A549 (cell line): ENCODE results near the gene DRC3. TPM values are rescaled to one million over a fixed set of nuclear protein-coding genes. Genes with fewer than 3 reads are reported as not detected.

Experiments used
- ATAC-seq, 2 experiments: fragments of 200-7000 bp in 1 of 2; fragments of >200 bp in 1 of 2; cut with Nextera tagmentation in 1 of 2; cut with Tn5 transposase in 1 of 2; 3 replicates each; pipeline versions ENCODE4 v1.8.0 to v1.9.1; 2018 to 2020; ENCODE audit warnings: mild to moderate bottlenecking in 1 of 2, moderate library complexity in 1 of 2
- CTCF ChIA-PET: fragments of 300-600 bp; sonication (Branson Sonifier 250); formaldehyde crosslinking; extraction: SDS; loops from one replicate; lab custom pipeline; 2021; ENCODE audit warnings: antibody characterized with exemption, inconsistent platforms; lab: Yijun Ruan, JAX
- POLR2A ChIA-PET: fragments of 350-600 bp; formaldehyde crosslinking; extraction: SDS; loops from one replicate; lab custom pipeline; 2021; ENCODE audit warnings: antibody characterized with exemption, inconsistent platforms; lab: Yijun Ruan, JAX
- DNase-seq, 2 experiments: peaks; one replicate each; pipeline versions ENCODE4 v3.0.0 to v3.0.0-alpha.2; 2011 to 2016; ENCODE audit warnings: low read depth in 1 of 2, low spot score in 1 of 2
- FAIRE-seq: peaks from 2 replicates; lab custom pipeline; 2011; peaks lifted over from hg19 to GRCh38; lab: Jason Lieb, UNC
- H3K27ac ChIP-seq, 2 experiments: fragments of >200 bp; sonication (Bioruptor Twin); formaldehyde crosslinking; 3 replicates each; pipeline ENCODE4 v1.5.1; 2016 to 2017
- H3K4me1 ChIP-seq: fragments of >200 bp; sonication (Bioruptor Twin); formaldehyde crosslinking; 3 replicates; pipeline ENCODE4 v1.6.1; 2016
- H3K4me2 ChIP-seq: fragments of >200 bp; sonication (Bioruptor Twin); formaldehyde crosslinking; 3 replicates; pipeline ENCODE4 v1.6.1; 2016
- H3K4me3 ChIP-seq: fragments of >200 bp; sonication (Bioruptor Twin); formaldehyde crosslinking; 3 replicates; pipeline ENCODE4 v1.5.1; 2016
- H3K9me3 ChIP-seq: fragments of >200 bp; sonication (Bioruptor Twin); formaldehyde crosslinking; 3 replicates; pipeline ENCODE4 v1.6.1; 2016
- EHF ChIP-seq: fragments of 250-450 bp; sonication (Bioruptor Pico); IDR thresholded peaks from 2 replicates; pipeline ENCODE4 v1.5.0; 2020; ENCODE audit warnings: mild to moderate bottlenecking
- EP300 ChIP-seq, 2 experiments: fragments of >200 bp; sonication (Bioruptor Twin); formaldehyde crosslinking; IDR thresholded peaks; 2 replicates in 1 of 2; 3 replicates in 1 of 2; pipeline ENCODE4 v1.6.1; 2016 to 2017
- ESRRA ChIP-seq: fragments of 150-350 bp; IDR thresholded peaks from 2 replicates; pipeline ENCODE4 v1.6.1; 2014; ENCODE audit warnings: mild to moderate bottlenecking, low read length, borderline replicate concordance
- FOSB ChIP-seq: fragments of 250-450 bp; sonication (Bioruptor Pico); IDR thresholded peaks from 2 replicates; pipeline ENCODE4 v1.5.0; 2020; ENCODE audit warnings: mild to moderate bottlenecking, moderate library complexity
- FOSL2 ChIP-seq, 2 experiments: fragments of 450-650 bp in 1 of 2; fragments of >200 bp in 1 of 2; sonication (Bioruptor Twin) in 1 of 2; formaldehyde crosslinking; IDR thresholded peaks; 2 replicates each; pipeline versions ENCODE4 v1.5.0 to v1.6.1; 2016 to 2020; ENCODE audit warnings: mild to moderate bottlenecking in 1 of 2, moderate library complexity in 1 of 2
- FOXS1 ChIP-seq: fragments of 250-450 bp; sonication (Bioruptor Pico); IDR thresholded peaks from 2 replicates; pipeline ENCODE4 v1.5.0; 2020; ENCODE audit warnings: mild to moderate bottlenecking, moderate library complexity
- GATA3 ChIP-seq: IDR thresholded peaks from 2 replicates; pipeline ENCODE4 v1.6.1; 2012; ENCODE audit warnings: borderline replicate concordance
- HDAC2 ChIP-seq: fragments of 200-600 bp; sonication (generic); IDR thresholded peaks from 2 replicates; pipeline ENCODE4 v1.6.1; 2016
- HOXA7 ChIP-seq: fragments of 250-450 bp; sonication (Bioruptor Pico); IDR thresholded peaks from 2 replicates; pipeline ENCODE4 v1.5.0; 2020; ENCODE audit warnings: mild to moderate bottlenecking, moderate library complexity
- HOXB13 ChIP-seq: fragments of 250-450 bp; sonication (Bioruptor Pico); IDR thresholded peaks from 2 replicates; pipeline ENCODE4 v1.5.0; 2020; ENCODE audit warnings: low read depth, mild to moderate bottlenecking, moderate library complexity
- HOXB5 ChIP-seq: fragments of 250-450 bp; sonication (Bioruptor Pico); IDR thresholded peaks from 2 replicates; pipeline ENCODE4 v1.5.0; 2020; ENCODE audit warnings: mild to moderate bottlenecking, moderate library complexity
- JUN ChIP-seq, 2 experiments: fragments of >200 bp; sonication (Bioruptor Twin); formaldehyde crosslinking; IDR thresholded peaks; 2 replicates in 1 of 2; 3 replicates in 1 of 2; pipeline ENCODE4 v1.6.1; 2016 to 2017
- JUNB ChIP-seq: fragments of >200 bp; sonication (Bioruptor Twin); formaldehyde crosslinking; IDR thresholded peaks from 2 replicates; pipeline ENCODE4 v1.6.1; 2016
- KDM1A ChIP-seq: fragments of 200-600 bp; sonication (generic); IDR thresholded peaks from 2 replicates; pipeline ENCODE4 v1.6.1; 2016; ENCODE audit warnings: low read depth, mild to moderate bottlenecking
- MYC ChIP-seq: IDR thresholded peaks from 2 replicates; pipeline ENCODE4 v1.6.1; 2012; ENCODE audit warnings: mild to moderate bottlenecking, inconsistent platforms, low read length, improper control_type of control experiment, borderline replicate concordance
- NFE2L2 ChIP-seq: fragments of 150-350 bp; conservative IDR thresholded peaks from 2 replicates; pipeline ENCODE4 v1.6.1; 2014; ENCODE audit warnings: low read length
- NR3C1 ChIP-seq: fragments of >200 bp; sonication (Bioruptor Twin); formaldehyde crosslinking; IDR thresholded peaks from 3 replicates; pipeline ENCODE4 v1.6.1; 2017
- POLR2AphosphoS2 ChIP-seq: conservative IDR thresholded peaks from 2 replicates; pipeline ENCODE4 v1.6.1; 2012; ENCODE audit warnings: low read length, improper control_type of control experiment, inconsistent platforms
- RAD21 ChIP-seq, 2 experiments: fragments of >200 bp in 1 of 2; sonication (Bioruptor Twin) in 1 of 2; formaldehyde crosslinking in 1 of 2; IDR thresholded peaks in 1 of 2; conservative IDR thresholded peaks in 1 of 2; 2 replicates in 1 of 2; 3 replicates in 1 of 2; pipeline ENCODE4 v1.6.1; 2012 to 2018; ENCODE audit warnings: inconsistent platforms in 1 of 2
- RFX5 ChIP-seq: fragments of 450-650 bp; IDR thresholded peaks from 2 replicates; pipeline ENCODE4 v1.7.1; 2014; ENCODE audit warnings: antibody characterized with exemption, mild to moderate bottlenecking, moderate library complexity
- SREBF2 ChIP-seq: fragments of 450-650 bp; IDR thresholded peaks from 2 replicates; pipeline ENCODE4 v1.6.1; 2014; ENCODE audit warnings: mild to moderate bottlenecking, moderate library complexity
- ZFP36 ChIP-seq: fragments of 450-650 bp; IDR thresholded peaks from 2 replicates; pipeline ENCODE4 v1.6.1; 2014; ENCODE audit warnings: borderline replicate concordance; ENCODE audit not compliant: partially characterized antibody
- ZNF302 ChIP-seq: fragments of 250-450 bp; sonication (Bioruptor Pico); IDR thresholded peaks from 2 replicates; pipeline ENCODE4 v1.9.0; 2021; ENCODE audit warnings: inconsistent platforms, mild to moderate bottlenecking, moderate library complexity
- ZSCAN20 ChIP-seq: fragments of 250-450 bp; sonication (Bioruptor Pico); IDR thresholded peaks from 2 replicates; pipeline ENCODE4 v1.8.0; 2022; ENCODE audit warnings: mild to moderate bottlenecking, moderate library complexity
- WGBS: methylation state at CpG from one replicate; pipeline ENCODE4 v1.1.6; 2017; ENCODE audit errors: missing lambda C conversion rate; 5-methylcytosine and 5-hydroxymethylcytosine counted together
- polyA plus RNA-seq, 4 experiments: library from polyadenylated mRNA; depleted of rRNA in 3 of 4; stranded (reverse); fragments of >200 nt; fragmentation: RNase III in 1 of 4; extraction: RNeasy Plus Mini Kit Qiagen cat#74134 plus additional on column Dnase treatment in 1 of 4; gene quantifications; 2 replicates in 3 of 4; 3 replicates in 1 of 4; pipeline ENCODE4 v1.2.3, GENCODE V29; 2011 to 2017
- TF ChIP-seq, protein P1 (sequence below): fragments of 250-450 bp; sonication (Bioruptor Pico); IDR thresholded peaks from 2 replicates; pipeline ENCODE4 v1.5.0; 2020; ENCODE audit warnings: low read depth, mild to moderate bottlenecking, moderate library complexity
- TF ChIP-seq, protein P2 (sequence below): IDR thresholded peaks from 2 replicates; pipeline ENCODE4 v1.6.1; 2012
- TF ChIP-seq, protein P3 (sequence below): IDR thresholded peaks from 2 replicates; pipeline ENCODE4 v1.6.1; 2012; ENCODE audit warnings: low read depth, borderline replicate concordance
- TF ChIP-seq, protein P4 (sequence below): IDR thresholded peaks from 2 replicates; pipeline ENCODE4 v1.6.1; 2012
- TF ChIP-seq, protein P5 (sequence below): fragments of >200 bp; sonication (Bioruptor Twin); formaldehyde crosslinking; IDR thresholded peaks from 3 replicates; pipeline ENCODE4 v1.6.1; 2016
- TF ChIP-seq, protein P6 (sequence below): fragments of 150-350 bp; IDR thresholded peaks from 2 replicates; pipeline ENCODE4 v1.6.1; 2014; ENCODE audit warnings: low read depth, mild to moderate bottlenecking, low read length

DRC3 gene
- polyA plus RNA-seq, 2 of the 4 experiments (the other 2 are of a cell fraction), result 2.9 to 3.1 TPM

DNA sequence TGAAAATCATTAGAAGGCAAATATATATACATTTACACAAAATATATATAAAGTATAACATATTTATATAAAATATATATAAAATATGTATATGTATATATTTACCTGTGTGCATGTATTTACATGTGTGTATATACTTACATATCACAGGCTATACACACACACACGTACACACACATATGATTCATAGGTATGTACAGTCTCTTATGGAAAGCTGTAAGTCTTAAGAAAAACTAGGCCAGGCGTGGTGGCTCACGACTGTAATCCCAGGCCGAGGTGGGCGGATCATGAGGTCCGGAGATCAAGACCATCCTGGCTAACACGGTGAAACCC lies 15.1 kb upstream of the DRC3 start:
- Histone ChIP-seq H3K4me1 (peaks cover 39% of the 10 kb centered on the region), H3K27ac (peak overlapping the region; percentile 74 to 83), H3K9me3 (no peaks in the 10 kb centered on the region), H3K4me3 (0 out of 3 replicates have a peak overlapping the region, but pooled peaks have one; percentile 2), H3K4me2 (peak overlapping the region; percentile 81)
- FAIRE-seq (no peak), ATAC-seq (no peak), DNase-seq (peak in 1 of 2 experiments; percentile 43)
- no peak for TF ChIP-seq ESRRA
- TF ChIP-seq, protein P1, sequence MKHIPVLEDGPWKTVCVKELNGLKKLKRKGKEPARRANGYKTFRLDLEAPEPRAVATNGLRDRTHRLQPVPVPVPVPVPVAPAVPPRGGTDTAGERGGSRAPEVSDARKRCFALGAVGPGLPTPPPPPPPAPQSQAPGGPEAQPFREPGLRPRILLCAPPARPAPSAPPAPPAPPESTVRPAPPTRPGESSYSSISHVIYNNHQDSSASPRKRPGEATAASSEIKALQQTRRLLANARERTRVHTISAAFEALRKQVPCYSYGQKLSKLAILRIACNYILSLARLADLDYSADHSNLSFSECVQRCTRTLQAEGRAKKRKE, result no peak
- no peak for TF ChIP-seq POLR2AphosphoS2
- TF ChIP-seq, protein P2, sequence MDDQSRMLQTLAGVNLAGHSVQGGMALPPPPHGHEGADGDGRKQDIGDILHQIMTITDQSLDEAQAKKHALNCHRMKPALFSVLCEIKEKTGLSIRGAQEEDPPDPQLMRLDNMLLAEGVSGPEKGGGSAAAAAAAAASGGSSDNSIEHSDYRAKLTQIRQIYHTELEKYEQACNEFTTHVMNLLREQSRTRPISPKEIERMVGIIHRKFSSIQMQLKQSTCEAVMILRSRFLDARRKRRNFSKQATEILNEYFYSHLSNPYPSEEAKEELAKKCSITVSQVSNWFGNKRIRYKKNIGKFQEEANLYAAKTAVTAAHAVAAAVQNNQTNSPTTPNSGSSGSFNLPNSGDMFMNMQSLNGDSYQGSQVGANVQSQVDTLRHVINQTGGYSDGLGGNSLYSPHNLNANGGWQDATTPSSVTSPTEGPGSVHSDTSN, result no peak
- TF ChIP-seq MYC, result no peak
- no peak for TF ChIP-seq HOXB5 (CRISPR knock-in tag)
- no peak for TF ChIP-seq NFE2L2
- TF ChIP-seq GATA3, result no peak
- TF ChIP-seq RAD21 (conservative IDR thresholded peaks at IDR 0.05 in 1 of 2, IDR thresholded peaks at IDR 0.05 in 1 of 2), result no peak
- ChIA-PET CTCF (interaction anchor here (0.7 to 6.2 kb wide), 16 partner anchors 9 to 222 kb away, joined by 3 to 51 read pairs (median 4); partner anchors contain the start of genes DRC3, SREBF1 and TOM1L2), POLR2A (interaction anchor here (1.2 to 1.6 kb wide), 3 partner anchors 10 to 121 kb away, joined by 3 to 9 read pairs (median 4); partner anchors contain the start of gene SREBF1)
- WGBS, result 56% methylated on average over 7 of the region's 7 CpGs

DNA sequence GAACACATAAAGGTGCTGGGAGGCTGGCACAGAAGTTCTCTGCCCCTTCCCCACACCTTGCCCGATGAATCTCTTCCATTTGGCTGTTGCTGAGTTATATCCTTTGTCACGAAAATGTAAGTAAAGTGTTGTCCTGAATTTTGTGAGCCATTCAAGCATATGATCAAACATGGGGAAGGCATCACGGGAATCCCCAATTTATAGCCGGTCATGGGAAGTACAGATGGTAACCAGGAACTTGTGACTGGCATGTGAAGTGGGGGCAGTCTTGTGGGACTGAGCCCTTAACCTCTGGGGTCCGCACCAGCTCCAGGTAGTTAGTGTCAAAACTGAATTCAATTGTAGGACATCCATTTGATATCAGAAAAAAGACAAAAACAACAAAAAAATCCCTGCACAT lies 13.7 kb upstream of the DRC3 start:
- ATAC-seq (peak in 1 of 2 experiments; percentile 4; a peak in 2 of 6 replicates), DNase-seq (peak in 1 of 2 experiments; percentile 16), FAIRE-seq (no peak)
- Histone ChIP-seq H3K4me3 (peak overlapping the region; percentile 20; the same call in 1 of the 3 replicates), H3K27ac (peak overlapping the region; percentile 74 to 83), H3K4me2 (peak overlapping the region; percentile 81), H3K9me3 (no peaks in the 10 kb centered on the region), H3K4me1 (peaks cover 39% of the 10 kb centered on the region)
- 60% methylated on average over 5 of the region's 5 CpGs for WGBS
- ChIA-PET POLR2A (interaction anchor here (1.2 to 2.9 kb wide), 4 partner anchors 13 to 118 kb away, joined by 3 to 20 read pairs (median 4); partner anchors contain the start of genes DRC3 and TOM1L2), CTCF (interaction anchor here (0.8 to 6.2 kb wide), 9 partner anchors 10 to 146 kb away, joined by 3 to 51 read pairs (median 5); partner anchors contain the start of genes DRC3 and TOM1L2)
- TF ChIP-seq EHF (CRISPR knock-in tag) (0 out of 2 replicates have a peak, but pooled peaks have one; percentile 43), HOXB13 (CRISPR knock-in tag) (peak; percentile 32; the same call in 1 of the 2 replicates), ZNF302 (CRISPR knock-in tag) (0 out of 2 replicates have a peak, but pooled peaks have one; percentile 47), EP300 (IDR thresholded peaks at IDR 0.05) (no peak), FOSB (CRISPR knock-in tag) (peak; percentile 41; the same call in 1 of the 2 replicates), HOXA7 (0 out of 2 replicates have a peak, but pooled peaks have one; percentile 67), FOXS1 (CRISPR knock-in tag) (peak; percentile 49; the same call in 1 of the 2 replicates), ZSCAN20 (CRISPR knock-in tag) (no peak), NFE2L2 (no peak), MYC (no peak), HDAC2 (no peak), JUNB (no peak), KDM1A (no peak), FOSL2 (IDR thresholded peaks at IDR 0.05) (no peak), FOSL2 (CRISPR knock-in tag; IDR thresholded peaks at IDR 0.05) (no peak), SREBF2 (no peak), ZFP36 (no peak), RFX5 (no peak), JUN (IDR thresholded peaks at IDR 0.05) (no peak), NR3C1 (no peak), GATA3 (no peak), HOXB5 (CRISPR knock-in tag) (0 out of 2 replicates have a peak, but pooled peaks have one; percentile 48)
- TF ChIP-seq, protein P3, sequence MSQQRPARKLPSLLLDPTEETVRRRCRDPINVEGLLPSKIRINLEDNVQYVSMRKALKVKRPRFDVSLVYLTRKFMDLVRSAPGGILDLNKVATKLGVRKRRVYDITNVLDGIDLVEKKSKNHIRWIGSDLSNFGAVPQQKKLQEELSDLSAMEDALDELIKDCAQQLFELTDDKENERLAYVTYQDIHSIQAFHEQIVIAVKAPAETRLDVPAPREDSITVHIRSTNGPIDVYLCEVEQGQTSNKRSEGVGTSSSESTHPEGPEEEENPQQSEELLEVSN, result no peak
- TF ChIP-seq, protein P1, result 0 out of 2 replicates have a peak, but pooled peaks have one; percentile 30
- TF ChIP-seq, protein P4, sequence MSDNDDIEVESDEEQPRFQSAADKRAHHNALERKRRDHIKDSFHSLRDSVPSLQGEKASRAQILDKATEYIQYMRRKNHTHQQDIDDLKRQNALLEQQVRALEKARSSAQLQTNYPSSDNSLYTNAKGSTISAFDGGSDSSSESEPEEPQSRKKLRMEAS, result no peak
- TF ChIP-seq, protein P5, sequence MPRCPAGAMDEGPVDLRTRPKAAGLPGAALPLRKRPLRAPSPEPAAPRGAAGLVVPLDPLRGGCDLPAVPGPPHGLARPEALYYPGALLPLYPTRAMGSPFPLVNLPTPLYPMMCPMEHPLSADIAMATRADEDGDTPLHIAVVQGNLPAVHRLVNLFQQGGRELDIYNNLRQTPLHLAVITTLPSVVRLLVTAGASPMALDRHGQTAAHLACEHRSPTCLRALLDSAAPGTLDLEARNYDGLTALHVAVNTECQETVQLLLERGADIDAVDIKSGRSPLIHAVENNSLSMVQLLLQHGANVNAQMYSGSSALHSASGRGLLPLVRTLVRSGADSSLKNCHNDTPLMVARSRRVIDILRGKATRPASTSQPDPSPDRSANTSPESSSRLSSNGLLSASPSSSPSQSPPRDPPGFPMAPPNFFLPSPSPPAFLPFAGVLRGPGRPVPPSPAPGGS, result no peak
- TF ChIP-seq, protein P6, sequence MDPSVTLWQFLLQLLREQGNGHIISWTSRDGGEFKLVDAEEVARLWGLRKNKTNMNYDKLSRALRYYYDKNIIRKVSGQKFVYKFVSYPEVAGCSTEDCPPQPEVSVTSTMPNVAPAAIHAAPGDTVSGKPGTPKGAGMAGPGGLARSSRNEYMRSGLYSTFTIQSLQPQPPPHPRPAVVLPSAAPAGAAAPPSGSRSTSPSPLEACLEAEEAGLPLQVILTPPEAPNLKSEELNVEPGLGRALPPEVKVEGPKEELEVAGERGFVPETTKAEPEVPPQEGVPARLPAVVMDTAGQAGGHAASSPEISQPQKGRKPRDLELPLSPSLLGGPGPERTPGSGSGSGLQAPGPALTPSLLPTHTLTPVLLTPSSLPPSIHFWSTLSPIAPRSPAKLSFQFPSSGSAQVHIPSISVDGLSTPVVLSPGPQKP, result no peak
